Fibroblast of lung (primary cell): ENCODE data around the gene CPN2. TPM values are rescaled to one million over a fixed set of nuclear protein-coding genes. Genes with fewer than 3 reads are reported as not detected.

Experiments used
- DNase-seq, 2 donors: peaks; one replicate each; pipeline versions ENCODE4 v3.0.0 to v3.0.0-alpha.2; 2010; ENCODE audit warnings: low read depth in 2 of 2
- H2AFZ ChIP-seq: 2 replicates; pipeline ENCODE4 v1.5.1; 2012; ENCODE audit warnings: low read length, control low read depth, inconsistent platforms
- H3K27ac ChIP-seq: 2 replicates; pipeline ENCODE4 v1.5.1; 2011; ENCODE audit warnings: low read length, control low read depth; ENCODE audit not compliant: insufficient read depth
- H3K27me3 ChIP-seq: 2 replicates; pipeline ENCODE4 v1.5.1; 2011; ENCODE audit warnings: mild to moderate bottlenecking, low read length; ENCODE audit not compliant: control insufficient read depth, insufficient read depth
- H3K36me3 ChIP-seq: 2 replicates; pipeline ENCODE4 v1.5.1; 2011; ENCODE audit warnings: low read length; ENCODE audit not compliant: control insufficient read depth, insufficient read depth
- H3K4me1 ChIP-seq: 2 replicates; pipeline ENCODE4 v1.5.1; 2011; ENCODE audit warnings: low read length; ENCODE audit not compliant: control insufficient read depth, insufficient read depth; ENCODE audit errors: extremely low read depth
- H3K4me2 ChIP-seq: 2 replicates; pipeline ENCODE4 v1.5.1; 2011; ENCODE audit warnings: low read length, control low read depth; ENCODE audit not compliant: insufficient read depth; ENCODE audit errors: extremely low read depth
- H3K4me3 ChIP-seq, 4 experiments: fragments of 200-600 bp in 1 of 4; sonication (generic) in 1 of 4; replicated peaks in 1 of 4; 2 replicates each; pipeline ENCODE4 v1.5.1; 2011 to 2016; ENCODE audit warnings: low read length in 4 of 4, low read depth in 3 of 4, mild to moderate bottlenecking in 3 of 4, control low read depth in 2 of 4, inconsistent platforms in 1 of 4, mixed read lengths in 1 of 4; ENCODE audit not compliant: insufficient read depth in 1 of 4; ENCODE audit errors: control extremely low read depth in 1 of 4
- H3K79me2 ChIP-seq: 2 replicates; pipeline ENCODE4 v1.5.1; 2012; ENCODE audit warnings: mild to moderate bottlenecking, low read length, inconsistent platforms; ENCODE audit not compliant: control insufficient read depth, insufficient read depth
- H3K9ac ChIP-seq: 2 replicates; pipeline ENCODE4 v1.5.1; 2011; ENCODE audit warnings: mild to moderate bottlenecking, low read length, control low read depth; ENCODE audit not compliant: insufficient read depth
- H3K9me3 ChIP-seq: 2 replicates; pipeline ENCODE4 v1.5.1; 2012; ENCODE audit warnings: low read depth, low read length; ENCODE audit not compliant: control insufficient read depth, insufficient read depth
- H4K20me1 ChIP-seq: 2 replicates; pipeline ENCODE4 v1.5.1; 2011; ENCODE audit warnings: low read length; ENCODE audit not compliant: control insufficient read depth, insufficient read depth; ENCODE audit errors: extremely low read depth
- EZH2 ChIP-seq: IDR thresholded peaks from 2 replicates; pipeline ENCODE4 v1.5.1; 2012; ENCODE audit warnings: low read length, control low read depth, mild to moderate bottlenecking; ENCODE audit errors: missing control alignments
- polyA plus RNA-seq, 2 donors: library from polyadenylated mRNA; depleted of rRNA in 1 of 2; stranded (reverse) in 1 of 2; unstranded in 1 of 2; fragments of >200 nt; gene quantifications; 2 replicates each; pipeline ENCODE4 v1.2.1, GENCODE V29; 2011 to 2012; ENCODE audit warnings: missing spikeins in 1 of 2
- total RNA-seq: library from RNA; depleted of rRNA; stranded (reverse); fragments of >200 nt; gene quantifications from 2 replicates; pipeline ENCODE4 v1.2.1, GENCODE V29; 2014
- TF ChIP-seq, protein P1 (sequence below), 2 donors: IDR thresholded peaks in 1 of 2; conservative IDR thresholded peaks in 1 of 2; 1 replicate in 1 of 2; 2 replicates in 1 of 2; pipeline ENCODE4 v1.5.1; 2011 to 2012; ENCODE audit warnings: low read length in 2 of 2, control low read depth in 1 of 2, inconsistent platforms in 1 of 2, low read depth in 1 of 2, mild to moderate bottlenecking in 1 of 2

Gene CPN2
- total and polyA plus RNA-seq, 2 donors (not counting 1 experiment from before 2014, with no cell fraction given), result not detected

DNA sequence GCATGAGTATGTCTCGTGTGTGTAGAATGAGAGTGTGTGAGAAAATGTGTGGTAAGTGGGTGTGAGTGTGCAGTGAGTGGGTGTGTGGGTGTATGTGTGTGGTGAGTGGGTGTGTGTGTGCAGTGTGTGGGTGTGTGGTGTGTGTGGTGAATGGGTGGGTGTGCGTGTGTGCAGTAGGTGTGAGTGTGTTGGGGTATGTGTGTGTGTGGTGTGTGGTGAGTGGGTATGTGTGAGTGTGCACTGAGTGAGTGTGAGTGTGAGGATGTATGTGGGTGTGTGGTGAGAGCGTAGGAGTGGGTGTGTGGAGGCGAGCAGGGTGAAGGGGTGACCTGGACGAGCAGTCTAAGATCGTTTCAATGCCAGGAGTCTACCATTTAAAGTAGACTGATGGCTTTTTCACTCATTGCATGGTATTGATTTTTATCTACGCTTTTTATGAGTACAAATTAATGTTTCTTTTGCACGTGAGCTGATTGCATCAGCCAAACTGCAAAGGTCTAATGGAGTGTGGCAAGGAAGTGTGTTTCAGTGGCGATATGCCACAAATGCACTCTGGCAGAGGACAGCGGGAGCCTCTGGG, 1.6 kb upstream of the CPN2 start:
- no peaks in the 10 kb centered on the region for H4K20me1 ChIP-seq
- H3K79me2 ChIP-seq, result no peaks in the 10 kb centered on the region
- DNase-seq, result no peak
- H3K27me3 ChIP-seq, result peaks cover 5% of the 10 kb centered on the region
- H3K27ac ChIP-seq, result no peak overlapping the region
- H3K4me3 ChIP-seq, result no peak overlapping the region
- H3K4me2 ChIP-seq, result no peak overlapping the region
- H3K9ac ChIP-seq, result no peak overlapping the region
- H3K36me3 ChIP-seq, result no peaks in the 10 kb centered on the region
- TF ChIP-seq EZH2, result no peak
- TF ChIP-seq, protein P1, sequence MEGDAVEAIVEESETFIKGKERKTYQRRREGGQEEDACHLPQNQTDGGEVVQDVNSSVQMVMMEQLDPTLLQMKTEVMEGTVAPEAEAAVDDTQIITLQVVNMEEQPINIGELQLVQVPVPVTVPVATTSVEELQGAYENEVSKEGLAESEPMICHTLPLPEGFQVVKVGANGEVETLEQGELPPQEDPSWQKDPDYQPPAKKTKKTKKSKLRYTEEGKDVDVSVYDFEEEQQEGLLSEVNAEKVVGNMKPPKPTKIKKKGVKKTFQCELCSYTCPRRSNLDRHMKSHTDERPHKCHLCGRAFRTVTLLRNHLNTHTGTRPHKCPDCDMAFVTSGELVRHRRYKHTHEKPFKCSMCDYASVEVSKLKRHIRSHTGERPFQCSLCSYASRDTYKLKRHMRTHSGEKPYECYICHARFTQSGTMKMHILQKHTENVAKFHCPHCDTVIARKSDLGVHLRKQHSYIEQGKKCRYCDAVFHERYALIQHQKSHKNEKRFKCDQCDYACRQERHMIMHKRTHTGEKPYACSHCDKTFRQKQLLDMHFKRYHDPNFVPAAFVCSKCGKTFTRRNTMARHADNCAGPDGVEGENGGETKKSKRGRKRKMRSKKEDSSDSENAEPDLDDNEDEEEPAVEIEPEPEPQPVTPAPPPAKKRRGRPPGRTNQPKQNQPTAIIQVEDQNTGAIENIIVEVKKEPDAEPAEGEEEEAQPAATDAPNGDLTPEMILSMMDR (conservative IDR thresholded peaks at IDR 0.05 in 1 of 2, IDR thresholded peaks at IDR 0.05 in 1 of 2; ENCODE audit: low read depth in 1 of 2, low read length in 2 of 2), result no peak
- H2AFZ ChIP-seq, result no peak overlapping the region
- no peaks in the 10 kb centered on the region for H3K4me1 ChIP-seq
- H3K9me3 ChIP-seq, result no peaks in the 10 kb centered on the region

DNA sequence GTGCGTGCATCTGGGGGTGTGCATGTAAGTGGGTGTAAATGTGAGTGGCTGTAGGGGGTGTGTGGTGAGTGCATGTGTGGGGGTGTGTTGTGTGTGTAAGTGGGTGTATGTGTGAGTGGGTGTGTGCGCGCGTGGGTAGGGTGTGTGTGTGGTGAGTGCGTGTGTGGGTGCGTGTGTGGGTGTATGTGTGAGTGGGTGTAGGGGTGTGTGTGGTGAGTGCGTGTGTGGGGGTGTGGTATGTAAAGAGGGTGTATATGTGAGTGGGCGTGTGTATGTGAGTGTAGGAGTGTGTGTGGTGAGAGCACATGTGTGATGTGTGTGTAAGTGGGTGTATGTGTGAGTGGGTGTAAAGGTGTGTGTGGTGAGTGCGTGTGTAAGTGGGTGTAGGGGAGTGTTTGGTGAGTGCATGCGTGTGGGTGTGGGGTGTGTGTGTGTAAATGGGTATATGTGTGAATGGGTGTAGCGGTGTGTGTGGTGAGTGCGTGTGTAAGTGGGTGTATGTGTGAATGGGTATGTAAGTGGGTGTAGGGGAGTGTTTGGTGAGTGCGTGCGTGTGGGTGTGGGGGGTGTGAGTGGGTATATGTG, 916 bp upstream of the CPN2 start:
- no peak for TF ChIP-seq EZH2
- TF ChIP-seq, protein P1 (conservative IDR thresholded peaks at IDR 0.05 in 1 of 2, IDR thresholded peaks at IDR 0.05 in 1 of 2; ENCODE audit: low read depth in 1 of 2, low read length in 2 of 2), result no peak
- Histone ChIP-seq H2AFZ (no peak overlapping the region), H3K9ac (no peak overlapping the region), H3K27me3 (peaks cover 5% of the 10 kb centered on the region), H4K20me1 (no peaks in the 10 kb centered on the region), H3K4me1 (no peaks in the 10 kb centered on the region), H3K4me3 (no peak overlapping the region), H3K36me3 (no peaks in the 10 kb centered on the region), H3K27ac (no peak overlapping the region), H3K79me2 (no peaks in the 10 kb centered on the region), H3K9me3 (no peaks in the 10 kb centered on the region), H3K4me2 (no peak overlapping the region)
- DNase-seq, result no peak

- no peaks in the 10 kb centered on the region for H3K36me3 ChIP-seq
- no peak overlapping the region for H3K4me2 ChIP-seq
- no peaks in the 10 kb centered on the region for H3K4me1 ChIP-seq
- no peaks in the 10 kb centered on the region for H4K20me1 ChIP-seq
- H3K9me3 ChIP-seq, result no peaks in the 10 kb centered on the region
- H3K9ac ChIP-seq, result no peak overlapping the region
- DNase-seq, result no peak
- H3K4me3 ChIP-seq, result no peak overlapping the region
- H3K27ac ChIP-seq, result no peak overlapping the region
- H3K79me2 ChIP-seq, result no peaks in the 10 kb centered on the region
- H2AFZ ChIP-seq, result no peak overlapping the region
- TF ChIP-seq, protein P1 (conservative IDR thresholded peaks at IDR 0.05 in 1 of 2, IDR thresholded peaks at IDR 0.05 in 1 of 2; ENCODE audit: low read depth in 1 of 2, low read length in 2 of 2), result no peak
- no peak for TF ChIP-seq EZH2
- H3K27me3 ChIP-seq, result peaks cover 5% of the 10 kb centered on the region
Observed at GRCh38 chr3:194350726-194351071, 429 bp downstream of the CPN2 start.
